Gastrocnemius medialis (tissue), 4 donors: Measurements from ENCODE around the gene GDF7. TPM values are rescaled to one million over a fixed set of nuclear protein-coding genes. Genes with fewer than 3 reads are reported as not detected.

ENCODE experiments used
- ATAC-seq, 2 donors: fragments of 150-250 bp; one replicate each; pipeline ENCODE4 v1.9.1; 2016
- DNase-seq, 2 donors: peaks; one replicate each; pipeline ENCODE4 v3.0.0-alpha.2; 2019
- H3K27ac ChIP-seq, 4 donors: fragments of 200-600 bp; sonication (generic); 1 replicate in 1 of 4; 2 replicates in 3 of 4; pipeline ENCODE4 v1.5.1; 2016 to 2018; ENCODE audit warnings: mild to moderate bottlenecking in 2 of 4, moderate library complexity in 1 of 4
- H3K27me3 ChIP-seq, 3 donors: fragments of 200-600 bp; sonication (generic) in 2 of 3; 1 replicate in 1 of 3; 2 replicates in 2 of 3; pipeline versions ENCODE4 v1.5.1 to v1.6.0; 2016 to 2019; ENCODE audit warnings: mild to moderate bottlenecking in 1 of 3, moderate library complexity in 1 of 3
- H3K36me3 ChIP-seq, 2 donors: fragments of 200-600 bp; sonication (generic) in 1 of 2; one replicate each; pipeline ENCODE4 v1.5.1; 2017 to 2018
- H3K4me1 ChIP-seq, 2 donors: fragments of 200-600 bp; sonication (generic) in 1 of 2; one replicate each; pipeline ENCODE4 v1.5.1; 2016 to 2017; ENCODE audit warnings: mild to moderate bottlenecking in 2 of 2
- H3K4me3 ChIP-seq, 4 donors: fragments of 200-600 bp; sonication (generic) in 3 of 4; 1 replicate in 1 of 4; 2 replicates in 3 of 4; pipeline ENCODE4 v1.5.1; 2016 to 2019; ENCODE audit warnings: mild to moderate bottlenecking in 2 of 4
- H3K9me3 ChIP-seq, 3 donors: fragments of 200-600 bp; sonication (generic) in 2 of 3; 1 replicate in 1 of 3; 2 replicates in 2 of 3; pipeline ENCODE4 v1.5.1; 2016 to 2019
- POLR2A ChIP-seq, 2 donors: fragments of 450-650 bp; IDR thresholded peaks; one replicate each; pipeline ENCODE4 v1.6.1; 2017; ENCODE audit warnings: antibody characterized with exemption in 2 of 2, mild to moderate bottlenecking in 2 of 2, moderate library complexity in 2 of 2
- in situ Hi-C, 4 donors: fragments of 200-750 bp; cut with MboI; loops; one replicate each; pipeline versions ENCODE4 v1.15.0 to v1.8.0; 2017; ENCODE audit warnings: low sequenced_read_pairs in 4 of 4
- intact Hi-C: fragments of 100-400 bp; cut with DNase I; formaldehyde crosslinking; loops from one replicate; pipeline ENCODE4 v1.15.1; 2023; ENCODE audit warnings: low total_unique reads
- total RNA-seq, 4 donors: library from RNA; depleted of rRNA; stranded (reverse); fragments of >200 nt; gene quantifications; one replicate each; pipeline versions ENCODE4 v1.1.0 to v1.2.3, GENCODE V29; 2016
- TF ChIP-seq, protein P1 (sequence below), 5 experiments: fragments of 450-650 bp in 3 of 5; fragments of 200-600 bp in 2 of 5; sonication (generic) in 2 of 5; IDR thresholded peaks in 4 of 5; conservative IDR thresholded peaks in 1 of 5; 1 replicate in 4 of 5; 2 replicates in 1 of 5; pipeline ENCODE4 v1.5.1; 2016 to 2019; ENCODE audit warnings: antibody characterized with exemption in 5 of 5, mild to moderate bottlenecking in 3 of 5, moderate library complexity in 3 of 5

Gene GDF7
- total RNA-seq, 4 donors from 2014 or later: 0.02 to 0.10 (median 0.07) TPM; not detected in 1

DNA sequence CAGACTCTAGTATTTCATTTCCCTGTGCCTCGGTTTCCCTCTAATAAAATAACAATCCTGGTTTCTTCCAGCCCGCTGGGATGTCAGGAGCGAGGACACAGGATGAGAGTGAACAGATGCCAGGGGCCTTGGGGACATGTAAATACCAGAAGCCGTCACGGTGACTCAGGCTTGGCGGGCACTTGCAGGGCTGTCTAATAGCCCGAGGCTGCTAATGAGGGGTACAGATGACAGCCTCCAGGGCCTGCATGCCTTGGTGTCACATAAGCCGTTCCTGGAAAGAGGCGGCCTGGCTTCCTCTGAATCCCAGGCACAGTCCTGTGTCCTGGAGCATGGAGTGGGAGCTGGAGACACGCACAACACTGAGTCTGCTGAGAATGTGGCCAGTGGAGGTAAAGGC lies 44.2 kb upstream of the GDF7 start:
- no peaks in the 10 kb centered on the region for H3K27me3 ChIP-seq
- H3K36me3 ChIP-seq: peaks cover 0 to 22% of the 10 kb centered on the region in 2 donors
- H3K9me3 ChIP-seq: no peaks in the 10 kb centered on the region
- ATAC-seq: peak; percentile 64 to 74
- in situ Hi-C loops (no loop called here), intact Hi-C loops (no loop called here)
- peak; percentile 94 to 97 for DNase-seq
- H3K4me1 ChIP-seq: peaks cover 55 to 78% of the 10 kb centered on the region in 2 donors
- H3K27ac ChIP-seq: peak overlapping the region; percentile 87 to 95 (median 94)
- H3K4me3 ChIP-seq: no peak overlapping the region
- TF ChIP-seq, protein P1, sequence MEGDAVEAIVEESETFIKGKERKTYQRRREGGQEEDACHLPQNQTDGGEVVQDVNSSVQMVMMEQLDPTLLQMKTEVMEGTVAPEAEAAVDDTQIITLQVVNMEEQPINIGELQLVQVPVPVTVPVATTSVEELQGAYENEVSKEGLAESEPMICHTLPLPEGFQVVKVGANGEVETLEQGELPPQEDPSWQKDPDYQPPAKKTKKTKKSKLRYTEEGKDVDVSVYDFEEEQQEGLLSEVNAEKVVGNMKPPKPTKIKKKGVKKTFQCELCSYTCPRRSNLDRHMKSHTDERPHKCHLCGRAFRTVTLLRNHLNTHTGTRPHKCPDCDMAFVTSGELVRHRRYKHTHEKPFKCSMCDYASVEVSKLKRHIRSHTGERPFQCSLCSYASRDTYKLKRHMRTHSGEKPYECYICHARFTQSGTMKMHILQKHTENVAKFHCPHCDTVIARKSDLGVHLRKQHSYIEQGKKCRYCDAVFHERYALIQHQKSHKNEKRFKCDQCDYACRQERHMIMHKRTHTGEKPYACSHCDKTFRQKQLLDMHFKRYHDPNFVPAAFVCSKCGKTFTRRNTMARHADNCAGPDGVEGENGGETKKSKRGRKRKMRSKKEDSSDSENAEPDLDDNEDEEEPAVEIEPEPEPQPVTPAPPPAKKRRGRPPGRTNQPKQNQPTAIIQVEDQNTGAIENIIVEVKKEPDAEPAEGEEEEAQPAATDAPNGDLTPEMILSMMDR (IDR thresholded peaks at IDR 0.05 in 4 of 5, conservative IDR thresholded peaks at IDR 0.05 in 1 of 5): no peak
- TF ChIP-seq POLR2A (IDR thresholded peaks at IDR 0.05): no peak

DNA sequence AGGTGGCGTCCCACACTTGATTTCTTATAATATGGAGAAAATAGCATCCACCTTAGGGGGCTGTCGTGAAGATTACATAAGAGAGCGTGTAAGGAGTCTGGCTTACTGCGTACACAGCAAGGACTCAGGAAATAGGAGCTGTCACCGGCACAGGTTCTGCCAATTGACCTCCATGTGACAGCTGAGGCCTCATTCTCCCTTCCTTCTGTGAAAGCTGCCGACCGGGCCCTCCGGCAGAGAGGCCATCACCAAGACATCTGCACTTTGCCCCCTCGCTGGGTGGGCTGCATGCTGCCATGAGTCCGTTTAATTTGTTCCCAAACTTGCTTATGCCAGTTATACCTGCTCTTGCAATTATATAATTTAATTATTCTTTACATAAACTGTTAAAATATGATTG lies 43.7 kb upstream of the GDF7 start:
- peak in 1 of 2 donors; percentile 60 for DNase-seq
- intact Hi-C loops: no loop called here
- Histone ChIP-seq H3K9me3 (no peaks in the 10 kb centered on the region), H3K4me1 (peaks cover 50 to 75% of the 10 kb centered on the region in 2 donors), H3K27me3 (no peaks in the 10 kb centered on the region), H3K36me3 (peaks cover 0 to 22% of the 10 kb centered on the region in 2 donors), H3K4me3 (no peak overlapping the region), H3K27ac (peak overlapping the region; percentile 87 to 95 (median 94))
- no peak for TF ChIP-seq POLR2A (IDR thresholded peaks at IDR 0.05)
- TF ChIP-seq, protein P1 (IDR thresholded peaks at IDR 0.05 in 4 of 5, conservative IDR thresholded peaks at IDR 0.05 in 1 of 5): no peak
- peak; percentile 20 to 37 for ATAC-seq
- in situ Hi-C loops: no loop called here

DNA sequence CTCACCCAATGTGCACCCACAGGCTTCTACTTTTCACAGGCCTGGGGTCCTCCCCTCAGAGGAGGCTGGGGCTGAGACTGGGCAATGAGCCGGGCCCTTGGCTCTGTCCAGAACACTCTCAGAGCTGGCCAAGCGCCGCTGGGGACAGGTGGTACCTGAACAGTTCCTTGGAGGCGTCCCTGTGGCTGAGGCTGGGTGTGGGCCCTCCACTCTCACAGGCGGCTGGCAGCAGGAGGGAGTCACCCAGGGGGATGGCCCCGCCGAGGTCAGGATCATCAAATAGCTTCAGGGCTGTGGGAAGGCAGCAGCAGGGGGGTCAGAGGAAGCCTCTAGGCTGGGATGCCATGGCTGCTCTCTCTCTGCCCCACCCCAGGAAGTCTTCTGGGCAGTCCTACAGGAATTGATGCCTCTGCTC lies 43.2 kb upstream of the GDF7 start:
- peak overlapping the region in 2 of 4 donors; percentile 87 to 93 for H3K27ac ChIP-seq
- H3K36me3 ChIP-seq: peaks cover 0 to 22% of the 10 kb centered on the region in 2 donors
- in situ Hi-C loops (no loop called here), intact Hi-C loops (no loop called here)
- ATAC-seq (no peak), DNase-seq (peak in 1 of 2 donors; percentile 16)
- H3K9me3 ChIP-seq: no peaks in the 10 kb centered on the region
- no peaks in the 10 kb centered on the region for H3K27me3 ChIP-seq
- no peak for TF ChIP-seq POLR2A (IDR thresholded peaks at IDR 0.05)
- TF ChIP-seq, protein P1 (IDR thresholded peaks at IDR 0.05 in 4 of 5, conservative IDR thresholded peaks at IDR 0.05 in 1 of 5): no peak
- no peak overlapping the region for H3K4me3 ChIP-seq
- peaks cover 45 to 69% of the 10 kb centered on the region in 2 donors for H3K4me1 ChIP-seq

DNA sequence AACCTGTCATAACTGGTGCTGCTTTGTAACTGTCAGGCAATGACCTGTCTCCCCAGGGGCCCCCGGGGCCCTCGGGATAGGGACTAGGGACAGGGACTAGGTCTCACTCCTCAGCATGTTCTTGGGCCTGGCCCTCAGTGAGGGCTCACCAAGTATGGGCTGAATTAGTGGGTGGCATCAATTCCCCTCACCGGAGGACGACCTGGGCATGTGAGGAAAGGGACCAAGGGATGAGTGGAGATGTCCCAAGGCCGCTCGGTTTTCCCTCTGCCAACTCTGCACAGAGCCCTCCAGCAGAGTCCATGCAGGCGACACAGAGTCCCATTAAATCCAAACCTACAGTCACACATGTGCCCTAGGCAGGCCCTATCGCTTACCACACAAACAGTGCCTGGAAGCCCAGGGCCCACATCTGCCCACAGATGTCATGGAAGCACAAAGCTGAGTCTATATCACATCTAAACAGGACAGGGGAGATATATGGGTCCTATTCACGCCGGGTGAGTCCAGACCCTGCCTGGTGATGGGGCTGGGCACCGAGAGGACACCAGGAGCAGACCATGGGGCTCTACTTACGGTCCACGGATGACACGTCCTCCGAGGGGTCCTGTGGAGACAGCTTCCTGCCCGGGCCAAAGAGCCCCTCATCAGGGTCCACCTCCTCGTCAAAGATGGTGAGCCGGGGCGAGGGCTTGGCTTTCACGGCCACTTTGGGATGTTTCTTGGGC lies 42.6 kb upstream of the GDF7 start:
- Histone ChIP-seq H3K36me3 (peaks cover 0 to 22% of the 10 kb centered on the region in 2 donors), H3K9me3 (no peaks in the 10 kb centered on the region), H3K27me3 (no peaks in the 10 kb centered on the region), H3K4me3 (no peak overlapping the region), H3K4me1 (peaks cover 39 to 64% of the 10 kb centered on the region in 2 donors), H3K27ac (peak overlapping the region; percentile 68 to 93 (median 82))
- TF ChIP-seq POLR2A (IDR thresholded peaks at IDR 0.05): no peak
- TF ChIP-seq, protein P1 (IDR thresholded peaks at IDR 0.05 in 4 of 5, conservative IDR thresholded peaks at IDR 0.05 in 1 of 5): no peak
- DNase-seq (peak in 1 of 2 donors; percentile 11), ATAC-seq (no peak)
- in situ Hi-C loops: no loop called here
- intact Hi-C loops: no loop called here
